ENCODE measurements around the gene SIK3.
A peak's percentile ranks its signal among the peaks of the same experiment; 100 is the strongest.

- TF ChIP-seq, protein P1, sequence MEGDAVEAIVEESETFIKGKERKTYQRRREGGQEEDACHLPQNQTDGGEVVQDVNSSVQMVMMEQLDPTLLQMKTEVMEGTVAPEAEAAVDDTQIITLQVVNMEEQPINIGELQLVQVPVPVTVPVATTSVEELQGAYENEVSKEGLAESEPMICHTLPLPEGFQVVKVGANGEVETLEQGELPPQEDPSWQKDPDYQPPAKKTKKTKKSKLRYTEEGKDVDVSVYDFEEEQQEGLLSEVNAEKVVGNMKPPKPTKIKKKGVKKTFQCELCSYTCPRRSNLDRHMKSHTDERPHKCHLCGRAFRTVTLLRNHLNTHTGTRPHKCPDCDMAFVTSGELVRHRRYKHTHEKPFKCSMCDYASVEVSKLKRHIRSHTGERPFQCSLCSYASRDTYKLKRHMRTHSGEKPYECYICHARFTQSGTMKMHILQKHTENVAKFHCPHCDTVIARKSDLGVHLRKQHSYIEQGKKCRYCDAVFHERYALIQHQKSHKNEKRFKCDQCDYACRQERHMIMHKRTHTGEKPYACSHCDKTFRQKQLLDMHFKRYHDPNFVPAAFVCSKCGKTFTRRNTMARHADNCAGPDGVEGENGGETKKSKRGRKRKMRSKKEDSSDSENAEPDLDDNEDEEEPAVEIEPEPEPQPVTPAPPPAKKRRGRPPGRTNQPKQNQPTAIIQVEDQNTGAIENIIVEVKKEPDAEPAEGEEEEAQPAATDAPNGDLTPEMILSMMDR (IDR thresholded peaks at IDR 0.05) = no peak
- TF ChIP-seq POLR2A (IDR thresholded peaks at IDR 0.05) (no peak), EP300 (IDR thresholded peaks at IDR 0.05) (peak in 1 of 2 donors; percentile 70)
Measured at GRCh38 chr11:117072517-117073461, 25.4 kb downstream of the SIK3 start.
